WTC11 (cell line): ENCODE results near the gene PCBP3. TPM values are rescaled to one million over a fixed set of nuclear protein-coding genes. Genes with fewer than 3 reads are reported as not detected.

Experiments used
- ATAC-seq: fragments of 200-7000 bp; cut with Tn5 transposase; 2 replicates; pipeline ENCODE4 v1.10.0; 2021; ENCODE audit warnings: mild to moderate bottlenecking, moderate library complexity
- CTCF ChIA-PET: fragments of 300-600 bp; sonication (Branson Sonifier 250); formaldehyde crosslinking; loops from one replicate; lab custom pipeline; 2021; ENCODE audit warnings: antibody characterized with exemption; lab: Charles Lee
- POLR2A ChIA-PET: fragments of 350-600 bp; sonication (Branson Sonifier 250); formaldehyde crosslinking; loops from one replicate; lab custom pipeline; 2021; ENCODE audit warnings: antibody characterized with exemption; lab: Charles Lee
- DNase-seq: peaks from one replicate; pipeline ENCODE4 v3.0.0; 2021; ENCODE audit warnings: low spot score
- H3K27ac Mint-ChIP-seq: 2 replicates; pipeline ENCODE4 v1.8.0; 2021; ENCODE audit warnings: mixed read lengths
- H3K27me3 Mint-ChIP-seq: 2 replicates; pipeline ENCODE4 v1.8.0; 2021; ENCODE audit warnings: low read depth, mild to moderate bottlenecking, moderate library complexity, mixed read lengths
- H3K36me3 Mint-ChIP-seq: 2 replicates; pipeline ENCODE4 v1.8.0; 2021; ENCODE audit warnings: mixed read lengths
- H3K4me1 Mint-ChIP-seq: 2 replicates; pipeline ENCODE4 v1.8.0; 2022; ENCODE audit warnings: mixed read lengths
- H3K4me3 Mint-ChIP-seq: 2 replicates; pipeline ENCODE4 v1.8.0; 2021; ENCODE audit warnings: mild to moderate bottlenecking, moderate library complexity, mixed read lengths
- H3K9me3 Mint-ChIP-seq: 2 replicates; pipeline ENCODE4 v1.8.0; 2021; ENCODE audit warnings: mixed read lengths
- ATF1 ChIP-seq: sonication (generic); formaldehyde crosslinking; IDR thresholded peaks from 2 replicates; pipeline ENCODE4 v1.8.1; 2023; ENCODE audit warnings: mild to moderate bottlenecking, moderate library complexity, missing genetic modification reagents
- ESRRA ChIP-seq: sonication (generic); formaldehyde crosslinking; IDR thresholded peaks from 2 replicates; pipeline ENCODE4 v1.8.1; 2022; ENCODE audit warnings: mild to moderate bottlenecking, missing genetic modification reagents, borderline replicate concordance
- ETV6 ChIP-seq: sonication (generic); formaldehyde crosslinking; IDR thresholded peaks from 2 replicates; pipeline ENCODE4 v1.8.1; 2022; ENCODE audit warnings: mild to moderate bottlenecking, missing genetic modification reagents
- FOXJ3 ChIP-seq: sonication (generic); formaldehyde crosslinking; IDR thresholded peaks from 2 replicates; pipeline ENCODE4 v1.9.0; 2021; ENCODE audit warnings: missing genetic modification reagents, mild to moderate bottlenecking, borderline replicate concordance
- FOXP1 ChIP-seq: sonication (generic); formaldehyde crosslinking; IDR thresholded peaks from 2 replicates; pipeline ENCODE4 v1.8.0; 2022; ENCODE audit warnings: missing genetic modification reagents, mild to moderate bottlenecking, moderate library complexity, borderline replicate concordance
- GABPB1 ChIP-seq: sonication (generic); formaldehyde crosslinking; IDR thresholded peaks from 2 replicates; pipeline ENCODE4 v1.8.1; 2023; ENCODE audit warnings: mild to moderate bottlenecking, missing genetic modification reagents
- GTF2I ChIP-seq: fragments of 250-450 bp; sonication (Bioruptor Pico); conservative IDR thresholded peaks from 2 replicates; pipeline ENCODE4 v1.4.0; 2021; ENCODE audit warnings: mild to moderate bottlenecking
- IRF2 ChIP-seq: sonication (generic); formaldehyde crosslinking; IDR thresholded peaks from 2 replicates; pipeline ENCODE4 v1.8.0; 2022; ENCODE audit warnings: low read depth, missing genetic modification reagents, borderline replicate concordance
- JAZF1 ChIP-seq: fragments of 250-450 bp; sonication (Bioruptor Pico); IDR thresholded peaks from 2 replicates; pipeline ENCODE4 v1.9.0; 2021; ENCODE audit warnings: moderate library complexity, mild to moderate bottlenecking, inconsistent platforms
- NFYB ChIP-seq: sonication (generic); formaldehyde crosslinking; conservative IDR thresholded peaks from 2 replicates; pipeline ENCODE4 v1.8.0; 2022; ENCODE audit warnings: low read depth, missing genetic modification reagents
- NR1H2 ChIP-seq: sonication (generic); formaldehyde crosslinking; IDR thresholded peaks from 2 replicates; pipeline ENCODE4 v1.9.0; 2021; ENCODE audit warnings: mild to moderate bottlenecking, moderate library complexity, missing genetic modification reagents
- PRRX2 ChIP-seq: fragments of 250-450 bp; sonication (Bioruptor Pico); IDR thresholded peaks from 2 replicates; pipeline ENCODE4 v1.8.0; 2021; ENCODE audit warnings: mild to moderate bottlenecking
- TEAD4 ChIP-seq: sonication (generic); formaldehyde crosslinking; IDR thresholded peaks from 2 replicates; pipeline ENCODE4 v1.8.0; 2022; ENCODE audit warnings: mild to moderate bottlenecking, missing genetic modification reagents
- ZNF138 ChIP-seq: sonication (generic); formaldehyde crosslinking; conservative IDR thresholded peaks from 2 replicates; pipeline ENCODE4 v1.8.1; 2022; ENCODE audit warnings: mild to moderate bottlenecking, moderate library complexity, missing genetic modification reagents
- ZNF219 ChIP-seq: sonication (generic); formaldehyde crosslinking; IDR thresholded peaks from 2 replicates; pipeline ENCODE4 v1.8.0; 2023; ENCODE audit warnings: missing genetic modification reagents, mild to moderate bottlenecking, borderline replicate concordance
- ZNF232 ChIP-seq: sonication (generic); formaldehyde crosslinking; IDR thresholded peaks from 2 replicates; pipeline ENCODE4 v1.8.0; 2022; ENCODE audit warnings: mild to moderate bottlenecking, missing genetic modification reagents
- ZNF396 ChIP-seq: fragments of 250-450 bp; sonication (Bioruptor Pico); IDR thresholded peaks from 2 replicates; pipeline ENCODE4 v1.8.0; 2021; ENCODE audit warnings: mild to moderate bottlenecking, moderate library complexity, borderline replicate concordance
- ZNF671 ChIP-seq: fragments of 250-450 bp; sonication (Bioruptor Pico); IDR thresholded peaks from 2 replicates; pipeline ENCODE4 v1.8.0; 2021; ENCODE audit warnings: mild to moderate bottlenecking
- total RNA-seq: library from RNA; stranded (reverse); gene quantifications from 3 replicates; pipeline ENCODE4 v1.2.3, GENCODE V29; 2021
- TF ChIP-seq, protein P1 (sequence below): sonication (generic); formaldehyde crosslinking; IDR thresholded peaks from 2 replicates; pipeline ENCODE4 v1.8.1; 2023; ENCODE audit warnings: mild to moderate bottlenecking, missing genetic modification reagents, moderate library complexity
- TF ChIP-seq, protein P2 (sequence below): sonication (generic); formaldehyde crosslinking; IDR thresholded peaks from 2 replicates; pipeline ENCODE4 v1.8.0; 2022; ENCODE audit warnings: mild to moderate bottlenecking, missing genetic modification reagents
- TF ChIP-seq, protein P3 (sequence below): sonication (generic); formaldehyde crosslinking; IDR thresholded peaks from 2 replicates; pipeline ENCODE4 v1.8.1; 2023; ENCODE audit warnings: mild to moderate bottlenecking, missing genetic modification reagents, moderate library complexity
- TF ChIP-seq, protein P4 (sequence below): fragments of 250-450 bp; sonication (Bioruptor Pico); IDR thresholded peaks from 2 replicates; pipeline ENCODE4 v1.8.0; 2021; ENCODE audit warnings: mild to moderate bottlenecking
- TF ChIP-seq, protein P5 (sequence below): sonication (generic); formaldehyde crosslinking; IDR thresholded peaks from 2 replicates; pipeline ENCODE4 v1.8.0; 2023; ENCODE audit warnings: mild to moderate bottlenecking, missing genetic modification reagents
- TF ChIP-seq, protein P6 (sequence below): fragments of 250-450 bp; sonication (Bioruptor Pico); IDR thresholded peaks from 2 replicates; pipeline ENCODE4 v1.9.0; 2021; ENCODE audit warnings: mild to moderate bottlenecking
- TF ChIP-seq, protein P7 (sequence below): sonication (generic); formaldehyde crosslinking; IDR thresholded peaks from 2 replicates; pipeline ENCODE4 v1.8.0; 2022; ENCODE audit warnings: mild to moderate bottlenecking, missing genetic modification reagents

PCBP3 gene
- total RNA-seq, 1 experiment from 2014 or later: 8.5 TPM

DNA sequence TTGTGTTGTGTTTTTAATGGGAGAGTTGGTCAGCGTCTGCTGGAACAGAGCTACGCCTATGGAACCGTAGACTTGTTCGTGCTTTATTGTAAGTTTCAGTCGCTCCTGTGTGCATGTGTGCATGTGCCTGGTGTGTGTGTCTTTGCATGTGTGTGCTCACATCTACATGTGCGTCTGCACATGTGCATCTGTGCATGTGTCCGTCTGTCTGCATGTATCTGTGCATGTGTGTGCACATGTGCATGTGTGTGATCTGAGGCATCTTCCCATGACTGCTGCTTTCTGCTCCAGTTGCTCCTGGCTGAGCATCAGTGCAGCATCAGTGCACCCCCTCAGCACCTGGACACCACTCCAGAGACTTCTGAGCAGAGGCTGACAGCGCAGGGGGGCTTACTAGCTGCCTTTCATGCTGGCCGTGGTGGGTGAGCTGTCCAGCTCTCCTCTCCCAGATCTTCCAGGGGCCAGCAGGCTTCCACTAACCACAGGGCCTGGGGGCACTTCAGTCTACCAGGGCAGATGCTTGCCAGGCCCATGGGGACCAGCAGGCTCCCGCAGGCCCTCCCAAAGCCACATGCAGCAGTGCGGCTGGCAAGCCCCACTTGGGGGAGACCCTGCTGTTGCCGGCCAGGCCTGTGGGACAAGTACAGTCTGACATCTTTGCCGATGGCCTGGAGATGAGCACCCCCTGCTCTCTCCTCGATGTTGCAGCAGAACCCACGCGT lies 47.8 kb upstream of the PCBP3 start (continued):
- TF ChIP-seq, protein P1, sequence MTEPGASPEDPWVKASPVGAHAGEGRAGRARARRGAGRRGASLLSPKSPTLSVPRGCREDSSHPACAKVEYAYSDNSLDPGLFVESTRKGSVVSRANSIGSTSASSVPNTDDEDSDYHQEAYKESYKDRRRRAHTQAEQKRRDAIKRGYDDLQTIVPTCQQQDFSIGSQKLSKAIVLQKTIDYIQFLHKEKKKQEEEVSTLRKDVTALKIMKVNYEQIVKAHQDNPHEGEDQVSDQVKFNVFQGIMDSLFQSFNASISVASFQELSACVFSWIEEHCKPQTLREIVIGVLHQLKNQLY: no peak
- TF ChIP-seq, protein P2, sequence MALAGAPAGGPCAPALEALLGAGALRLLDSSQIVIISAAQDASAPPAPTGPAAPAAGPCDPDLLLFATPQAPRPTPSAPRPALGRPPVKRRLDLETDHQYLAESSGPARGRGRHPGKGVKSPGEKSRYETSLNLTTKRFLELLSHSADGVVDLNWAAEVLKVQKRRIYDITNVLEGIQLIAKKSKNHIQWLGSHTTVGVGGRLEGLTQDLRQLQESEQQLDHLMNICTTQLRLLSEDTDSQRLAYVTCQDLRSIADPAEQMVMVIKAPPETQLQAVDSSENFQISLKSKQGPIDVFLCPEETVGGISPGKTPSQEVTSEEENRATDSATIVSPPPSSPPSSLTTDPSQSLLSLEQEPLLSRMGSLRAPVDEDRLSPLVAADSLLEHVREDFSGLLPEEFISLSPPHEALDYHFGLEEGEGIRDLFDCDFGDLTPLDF (CRISPR knock-in tag): no peak
- no peak for TF ChIP-seq JAZF1 (CRISPR knock-in tag)
- no peak for TF ChIP-seq PRRX2
- TF ChIP-seq, protein P3, sequence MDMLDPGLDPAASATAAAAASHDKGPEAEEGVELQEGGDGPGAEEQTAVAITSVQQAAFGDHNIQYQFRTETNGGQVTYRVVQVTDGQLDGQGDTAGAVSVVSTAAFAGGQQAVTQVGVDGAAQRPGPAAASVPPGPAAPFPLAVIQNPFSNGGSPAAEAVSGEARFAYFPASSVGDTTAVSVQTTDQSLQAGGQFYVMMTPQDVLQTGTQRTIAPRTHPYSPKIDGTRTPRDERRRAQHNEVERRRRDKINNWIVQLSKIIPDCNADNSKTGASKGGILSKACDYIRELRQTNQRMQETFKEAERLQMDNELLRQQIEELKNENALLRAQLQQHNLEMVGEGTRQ: no peak
- no peak for TF ChIP-seq NR1H2 (CRISPR knock-in tag)
- TF ChIP-seq ZNF671 (CRISPR knock-in tag): no peak
- TF ChIP-seq GTF2I (CRISPR knock-in tag): no peak
- TF ChIP-seq NFYB (CRISPR knock-in tag): no peak
- no peak for TF ChIP-seq ZNF219 (CRISPR knock-in tag)
- no peak for TF ChIP-seq ETV6 (CRISPR knock-in tag)

DNA sequence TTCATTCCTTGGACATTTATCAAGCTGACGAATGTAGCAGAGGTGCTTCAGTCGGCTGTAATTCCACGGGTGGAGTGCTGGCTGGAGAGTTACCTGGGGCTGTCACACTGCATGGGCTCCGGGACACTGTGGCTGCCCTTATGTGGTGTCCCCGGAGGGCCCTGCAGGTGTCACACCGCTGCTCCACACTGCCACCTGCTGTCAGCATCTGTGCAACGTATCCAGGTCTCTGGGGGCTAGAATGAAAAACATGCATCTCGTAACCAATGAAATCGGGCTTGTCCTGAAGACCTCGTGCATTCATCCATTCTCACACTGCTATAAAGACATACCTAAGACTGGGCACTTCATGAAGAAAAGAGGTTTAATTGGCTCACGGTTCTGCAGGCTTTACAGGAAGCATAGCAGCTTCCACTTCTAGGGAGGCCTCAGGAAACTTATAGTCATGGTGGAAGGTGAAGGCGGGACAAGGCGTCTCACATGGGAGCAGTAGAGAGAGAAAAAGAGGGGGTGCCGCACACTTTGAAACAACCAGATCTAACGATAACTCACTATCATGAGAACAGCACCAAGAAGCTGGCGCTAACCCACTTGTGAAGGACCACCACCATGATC lies 46.7 kb upstream of the PCBP3 start:
- ChIA-PET POLR2A (no interaction called here), CTCF (interaction anchor here (0.5 to 4.0 kb wide), 6 partner anchors 11 to 649 kb away, joined by 3 to 43 read pairs (median 4); partner anchors contain the start of gene POFUT2)
- H3K4me1 Mint-ChIP-seq: no peaks in the 10 kb centered on the region
- peaks cover 18% of the 10 kb centered on the region for H3K27me3 Mint-ChIP-seq
- peaks cover 15% of the 10 kb centered on the region for H3K9me3 Mint-ChIP-seq
- peak; percentile 88 for DNase-seq
- no peak overlapping the region for H3K27ac Mint-ChIP-seq
- peaks cover 9% of the 10 kb centered on the region for H3K36me3 Mint-ChIP-seq
- H3K4me3 Mint-ChIP-seq: no peak overlapping the region
- ATAC-seq: peak; percentile 96
- TF ChIP-seq GABPB1 (no peak), ZNF232 (CRISPR knock-in tag) (no peak), ZNF396 (no peak), ATF1 (no peak), FOXP1 (CRISPR knock-in tag) (no peak), ETV6 (CRISPR knock-in tag) (no peak), ESRRA (no peak), FOXJ3 (CRISPR knock-in tag) (no peak), IRF2 (CRISPR knock-in tag) (no peak), TEAD4 (no peak), ZNF138 (CRISPR knock-in tag) (no peak)
- TF ChIP-seq, protein P4, sequence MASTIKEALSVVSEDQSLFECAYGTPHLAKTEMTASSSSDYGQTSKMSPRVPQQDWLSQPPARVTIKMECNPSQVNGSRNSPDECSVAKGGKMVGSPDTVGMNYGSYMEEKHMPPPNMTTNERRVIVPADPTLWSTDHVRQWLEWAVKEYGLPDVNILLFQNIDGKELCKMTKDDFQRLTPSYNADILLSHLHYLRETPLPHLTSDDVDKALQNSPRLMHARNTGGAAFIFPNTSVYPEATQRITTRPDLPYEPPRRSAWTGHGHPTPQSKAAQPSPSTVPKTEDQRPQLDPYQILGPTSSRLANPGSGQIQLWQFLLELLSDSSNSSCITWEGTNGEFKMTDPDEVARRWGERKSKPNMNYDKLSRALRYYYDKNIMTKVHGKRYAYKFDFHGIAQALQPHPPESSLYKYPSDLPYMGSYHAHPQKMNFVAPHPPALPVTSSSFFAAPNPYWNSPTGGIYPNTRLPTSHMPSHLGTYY (CRISPR knock-in tag): no peak
- TF ChIP-seq, protein P2 (CRISPR knock-in tag): no peak
- TF ChIP-seq, protein P5, sequence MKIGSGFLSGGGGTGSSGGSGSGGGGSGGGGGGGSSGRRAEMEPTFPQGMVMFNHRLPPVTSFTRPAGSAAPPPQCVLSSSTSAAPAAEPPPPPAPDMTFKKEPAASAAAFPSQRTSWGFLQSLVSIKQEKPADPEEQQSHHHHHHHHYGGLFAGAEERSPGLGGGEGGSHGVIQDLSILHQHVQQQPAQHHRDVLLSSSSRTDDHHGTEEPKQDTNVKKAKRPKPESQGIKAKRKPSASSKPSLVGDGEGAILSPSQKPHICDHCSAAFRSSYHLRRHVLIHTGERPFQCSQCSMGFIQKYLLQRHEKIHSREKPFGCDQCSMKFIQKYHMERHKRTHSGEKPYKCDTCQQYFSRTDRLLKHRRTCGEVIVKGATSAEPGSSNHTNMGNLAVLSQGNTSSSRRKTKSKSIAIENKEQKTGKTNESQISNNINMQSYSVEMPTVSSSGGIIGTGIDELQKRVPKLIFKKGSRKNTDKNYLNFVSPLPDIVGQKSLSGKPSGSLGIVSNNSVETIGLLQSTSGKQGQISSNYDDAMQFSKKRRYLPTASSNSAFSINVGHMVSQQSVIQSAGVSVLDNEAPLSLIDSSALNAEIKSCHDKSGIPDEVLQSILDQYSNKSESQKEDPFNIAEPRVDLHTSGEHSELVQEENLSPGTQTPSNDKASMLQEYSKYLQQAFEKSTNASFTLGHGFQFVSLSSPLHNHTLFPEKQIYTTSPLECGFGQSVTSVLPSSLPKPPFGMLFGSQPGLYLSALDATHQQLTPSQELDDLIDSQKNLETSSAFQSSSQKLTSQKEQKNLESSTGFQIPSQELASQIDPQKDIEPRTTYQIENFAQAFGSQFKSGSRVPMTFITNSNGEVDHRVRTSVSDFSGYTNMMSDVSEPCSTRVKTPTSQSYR (CRISPR knock-in tag): no peak
- TF ChIP-seq, protein P6, sequence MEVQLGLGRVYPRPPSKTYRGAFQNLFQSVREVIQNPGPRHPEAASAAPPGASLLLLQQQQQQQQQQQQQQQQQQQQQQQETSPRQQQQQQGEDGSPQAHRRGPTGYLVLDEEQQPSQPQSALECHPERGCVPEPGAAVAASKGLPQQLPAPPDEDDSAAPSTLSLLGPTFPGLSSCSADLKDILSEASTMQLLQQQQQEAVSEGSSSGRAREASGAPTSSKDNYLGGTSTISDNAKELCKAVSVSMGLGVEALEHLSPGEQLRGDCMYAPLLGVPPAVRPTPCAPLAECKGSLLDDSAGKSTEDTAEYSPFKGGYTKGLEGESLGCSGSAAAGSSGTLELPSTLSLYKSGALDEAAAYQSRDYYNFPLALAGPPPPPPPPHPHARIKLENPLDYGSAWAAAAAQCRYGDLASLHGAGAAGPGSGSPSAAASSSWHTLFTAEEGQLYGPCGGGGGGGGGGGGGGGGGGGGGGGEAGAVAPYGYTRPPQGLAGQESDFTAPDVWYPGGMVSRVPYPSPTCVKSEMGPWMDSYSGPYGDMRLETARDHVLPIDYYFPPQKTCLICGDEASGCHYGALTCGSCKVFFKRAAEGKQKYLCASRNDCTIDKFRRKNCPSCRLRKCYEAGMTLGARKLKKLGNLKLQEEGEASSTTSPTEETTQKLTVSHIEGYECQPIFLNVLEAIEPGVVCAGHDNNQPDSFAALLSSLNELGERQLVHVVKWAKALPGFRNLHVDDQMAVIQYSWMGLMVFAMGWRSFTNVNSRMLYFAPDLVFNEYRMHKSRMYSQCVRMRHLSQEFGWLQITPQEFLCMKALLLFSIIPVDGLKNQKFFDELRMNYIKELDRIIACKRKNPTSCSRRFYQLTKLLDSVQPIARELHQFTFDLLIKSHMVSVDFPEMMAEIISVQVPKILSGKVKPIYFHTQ: no peak
- TF ChIP-seq, protein P7, sequence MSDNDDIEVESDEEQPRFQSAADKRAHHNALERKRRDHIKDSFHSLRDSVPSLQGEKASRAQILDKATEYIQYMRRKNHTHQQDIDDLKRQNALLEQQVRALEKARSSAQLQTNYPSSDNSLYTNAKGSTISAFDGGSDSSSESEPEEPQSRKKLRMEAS (CRISPR knock-in tag): peak; percentile 53
